HG03571 (cell line): ENCODE results near the gene SLC5A4.
"Not testable (repeated sequence)": the region's sequence is repeated elsewhere in the genome, so short reads cannot be mapped to it uniquely, and the experiment has no call there.

Experiments
- ATAC-seq: cut with Tn5 transposase; IDR thresholded peaks from one replicate; pipeline ENCODE4 v1.9.1; 2021; ENCODE audit not compliant: unreplicated experiment

The SLC5A4 gene

GRCh38 chr22:32255217-32255616 lies at the start of gene SLC5A4:
Gene SLC5A4, minus strand, starts transcription at chr22:32255347. Its CDS starts 18 bp downstream, at chr22:32255329.
- no peak for ATAC-seq

DNA sequence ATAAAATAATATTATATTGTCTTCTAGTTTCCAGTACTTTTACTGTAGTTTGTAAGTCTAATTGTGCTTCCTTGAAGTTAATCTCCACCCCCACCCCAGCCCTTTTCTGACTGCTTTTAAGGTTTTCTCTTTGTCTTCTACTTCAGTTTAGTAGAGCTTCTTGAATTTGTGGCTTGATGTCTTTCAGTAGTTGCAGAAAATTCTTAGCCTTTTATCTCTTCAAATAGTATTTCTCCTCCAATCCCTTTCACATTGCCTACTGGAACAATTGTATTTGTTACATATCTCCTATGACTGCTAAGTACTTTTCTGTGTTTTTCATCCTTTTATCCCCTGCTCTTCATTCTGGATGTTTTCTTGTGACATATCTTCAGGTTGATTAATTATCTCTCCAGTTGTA lies 38.8 kb upstream of the SLC5A4 start:
- ATAC-seq, result not testable (repeated sequence)

DNA sequence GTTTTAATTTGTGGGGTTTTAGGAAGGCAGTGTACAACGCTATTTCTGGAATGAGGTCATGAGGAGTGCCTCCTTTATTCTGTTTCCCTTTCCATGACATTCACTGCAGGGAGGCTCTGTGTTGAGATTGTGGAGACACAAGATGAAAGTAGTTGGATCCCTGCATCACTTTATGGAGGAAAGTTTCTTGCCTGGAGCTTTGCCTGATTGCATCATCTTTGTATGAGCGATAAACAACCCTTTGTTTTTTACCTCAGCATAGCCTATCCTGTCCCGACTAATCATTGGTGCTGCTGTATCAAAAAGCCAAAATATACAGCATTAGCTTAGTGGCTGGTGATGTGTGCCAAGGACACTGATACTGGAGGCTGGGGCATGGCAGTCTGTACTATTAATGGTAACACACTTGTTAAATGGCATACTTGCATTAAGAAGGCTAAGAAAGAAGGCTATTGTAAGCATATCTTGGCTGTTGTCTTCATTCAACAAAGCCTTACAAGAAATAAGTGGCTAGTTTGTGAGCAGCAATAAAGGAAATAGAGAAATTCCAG lies 31.2 kb upstream of the SLC5A4 start:
- no peak for ATAC-seq

DNA sequence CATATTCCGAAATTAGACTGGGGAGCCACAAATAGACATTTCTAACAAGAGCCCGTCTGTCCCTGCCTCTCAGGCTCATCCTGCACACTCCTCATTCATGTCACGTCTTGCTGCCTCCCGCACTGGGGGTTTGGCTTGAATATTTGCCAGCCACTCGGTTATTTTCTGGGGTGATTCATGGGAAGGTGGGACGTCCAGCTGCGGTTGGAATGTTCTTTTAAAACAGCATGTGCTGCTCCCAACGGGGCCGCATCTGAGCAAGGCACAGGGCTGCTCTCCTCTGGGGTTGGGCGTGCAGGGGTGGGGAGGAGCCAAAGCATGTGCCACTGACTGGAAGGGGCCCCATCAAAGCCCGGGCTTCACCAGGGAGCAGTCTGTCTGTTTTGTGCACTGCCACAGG lies 25.9 kb upstream of the SLC5A4 start:
- no peak for ATAC-seq

DNA sequence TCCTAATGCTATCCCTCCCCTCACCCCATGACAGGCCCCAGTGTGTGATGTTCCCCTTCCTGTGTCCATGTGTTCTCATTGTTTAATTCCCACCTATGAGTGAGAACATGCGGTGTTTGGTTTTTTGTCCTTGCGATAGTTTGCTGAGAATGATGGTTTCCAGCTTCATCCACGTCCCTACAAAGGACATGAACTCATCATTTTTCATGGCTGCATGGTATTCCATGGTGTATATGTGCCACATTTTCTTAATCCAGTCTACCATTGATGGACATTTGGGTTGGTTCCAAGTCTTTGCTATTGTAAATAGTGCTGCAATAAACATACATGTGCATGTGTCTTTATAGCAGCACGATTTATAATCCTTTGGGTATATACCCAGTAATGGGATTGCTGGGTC lies 20.2 kb upstream of the SLC5A4 start:
- ATAC-seq, result not testable (repeated sequence)

DNA sequence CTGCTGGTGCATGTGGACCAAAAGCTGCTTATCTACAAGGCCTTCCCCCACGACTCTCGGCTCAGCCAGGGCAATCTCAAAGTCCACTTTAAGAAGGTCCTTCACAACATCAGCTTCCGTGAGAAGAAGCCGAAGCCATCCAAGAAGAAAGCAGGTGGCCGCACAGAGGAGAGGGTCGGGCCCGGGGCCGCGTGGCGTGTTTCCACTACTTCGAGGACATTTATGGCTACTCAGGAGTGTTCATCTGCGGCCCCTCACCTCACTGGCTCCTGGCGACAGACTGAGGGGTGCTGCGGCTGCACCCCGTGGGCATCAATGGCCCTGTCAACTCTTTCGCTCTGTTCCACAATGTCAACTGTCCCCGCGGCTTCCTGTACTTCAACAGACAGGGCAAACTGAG lies 16.2 kb upstream of the SLC5A4 start:
- ATAC-seq, result no peak

DNA sequence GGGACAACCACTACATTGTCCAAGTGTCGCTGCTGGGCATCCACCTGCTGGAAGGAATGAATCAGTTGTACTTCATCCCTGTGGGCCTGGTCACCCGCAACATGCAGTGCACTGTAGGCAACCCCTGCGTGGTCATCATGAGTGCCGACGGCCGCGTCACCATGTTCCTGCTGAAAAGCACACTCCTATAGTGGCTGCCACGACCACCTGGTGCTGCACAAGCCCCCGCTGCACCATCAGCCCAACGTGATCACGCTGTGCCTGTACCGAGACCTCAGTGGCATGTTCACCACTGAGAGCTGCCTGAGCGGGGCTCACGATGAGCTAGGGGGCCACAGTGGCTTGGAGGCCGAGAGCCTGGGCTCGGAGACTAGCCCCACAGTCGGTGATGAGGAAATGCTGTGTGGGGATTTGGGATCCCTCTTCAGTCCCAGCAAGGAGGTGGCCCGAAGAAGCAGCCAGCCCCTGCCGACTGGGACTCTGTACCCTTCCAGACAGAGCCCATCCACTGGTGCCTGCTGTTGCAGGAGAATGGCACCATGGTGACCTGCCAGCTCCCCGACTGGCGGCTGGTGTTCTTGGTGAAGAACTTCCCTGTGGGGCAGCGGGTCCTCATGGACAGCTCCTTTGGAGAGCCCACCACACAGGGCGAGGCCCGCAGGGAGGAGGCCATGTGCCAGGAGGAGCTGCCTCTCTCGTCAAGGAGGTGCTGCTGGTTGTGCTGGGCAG lies 15.7 kb upstream of the SLC5A4 start:
- ATAC-seq, result no peak

GRCh38 chr22:32269316-32269715 lies 14.2 kb upstream of the SLC5A4 start:
- no peak for ATAC-seq

DNA sequence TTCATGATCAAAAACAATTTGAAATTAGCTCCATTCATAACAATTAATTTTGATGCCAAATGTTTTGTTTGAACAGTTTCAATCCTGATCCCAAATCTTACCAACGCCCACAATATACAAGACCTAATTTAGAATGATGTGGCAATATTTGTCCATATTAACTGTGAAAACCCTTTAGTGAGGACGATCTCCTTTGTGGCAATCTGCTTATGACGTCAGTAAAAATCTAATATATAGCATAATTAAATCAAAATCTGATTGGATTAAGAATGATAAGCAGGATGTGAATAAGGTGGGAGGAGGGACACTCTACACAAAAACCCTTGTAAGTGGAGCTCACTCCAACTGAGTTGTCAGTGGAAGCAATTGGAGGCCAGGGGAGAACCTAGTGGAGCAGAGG lies 11.9 kb upstream of the SLC5A4 start:
- no peak for ATAC-seq

- ATAC-seq, result no peak
Observed at GRCh38 chr22:32265882-32266767, 11.0 kb upstream of the SLC5A4 start.

DNA sequence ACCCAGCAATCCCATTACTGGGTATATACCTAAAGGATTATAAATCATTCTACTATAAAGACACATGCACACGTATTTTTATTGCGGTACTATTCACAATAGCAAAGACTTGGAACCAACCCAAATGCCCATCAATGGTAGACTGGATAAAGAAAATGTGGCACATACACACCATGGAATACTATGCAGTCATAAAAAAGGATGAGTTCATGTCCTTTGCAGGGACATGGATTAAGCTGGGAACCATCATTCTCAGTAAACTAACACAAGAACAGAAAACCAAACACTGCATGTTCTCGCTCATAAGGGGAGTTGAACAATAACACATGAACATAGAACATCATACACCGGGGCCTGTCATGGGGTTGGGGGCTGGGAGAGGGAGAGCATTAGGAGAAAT lies 8.5 kb upstream of the SLC5A4 start:
- not testable (repeated sequence) for ATAC-seq

GRCh38 chr22:32261306-32261705 lies 6.2 kb upstream of the SLC5A4 start:
- ATAC-seq, result no peak

- no peak for ATAC-seq
Observed at GRCh38 chr22:32258791-32259190, 3.6 kb upstream of the SLC5A4 start.

GRCh38 chr22:32255726-32256125 lies 579 bp upstream of the SLC5A4 start:
- no peak for ATAC-seq

DNA sequence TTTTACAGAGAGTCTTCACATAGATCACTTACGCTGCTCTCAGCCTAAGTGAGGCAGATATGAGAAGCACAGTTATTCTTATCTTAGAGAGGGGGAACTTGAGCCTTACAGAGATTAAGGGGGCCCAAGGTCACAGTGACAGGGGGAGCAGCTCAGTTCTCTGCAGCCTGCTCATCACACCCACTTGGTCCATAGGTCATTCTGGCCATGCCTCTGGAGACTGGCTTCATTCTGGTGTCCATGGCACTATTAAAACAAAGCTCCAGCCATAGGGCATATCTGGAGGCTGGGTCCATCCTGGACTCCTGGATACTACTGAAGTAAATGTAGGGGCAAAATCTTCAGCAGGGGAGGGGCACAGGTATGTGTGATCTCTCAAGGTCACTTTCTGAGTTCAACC lies 5.9 kb downstream of the SLC5A4 start:
- no peak for ATAC-seq

DNA sequence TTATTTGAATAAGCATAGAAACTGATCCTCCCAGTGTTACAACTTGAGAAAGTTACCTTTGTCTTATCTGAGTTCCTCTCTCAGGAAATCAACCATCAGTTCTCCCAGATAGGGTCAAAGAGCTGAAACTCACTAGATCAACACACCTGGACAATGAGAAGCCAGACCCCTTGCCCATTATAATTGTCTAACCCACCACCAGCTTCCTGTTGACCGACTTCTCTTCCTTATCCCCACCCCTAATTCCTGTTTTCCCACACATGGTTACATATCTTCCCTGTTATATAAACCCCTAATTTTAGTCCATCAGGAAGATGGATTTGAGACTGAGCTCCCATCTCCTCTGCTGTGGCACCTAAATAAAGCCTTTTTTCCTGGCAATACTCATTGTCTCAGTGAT lies 6.9 kb downstream of the SLC5A4 start:
- no peak for ATAC-seq

DNA sequence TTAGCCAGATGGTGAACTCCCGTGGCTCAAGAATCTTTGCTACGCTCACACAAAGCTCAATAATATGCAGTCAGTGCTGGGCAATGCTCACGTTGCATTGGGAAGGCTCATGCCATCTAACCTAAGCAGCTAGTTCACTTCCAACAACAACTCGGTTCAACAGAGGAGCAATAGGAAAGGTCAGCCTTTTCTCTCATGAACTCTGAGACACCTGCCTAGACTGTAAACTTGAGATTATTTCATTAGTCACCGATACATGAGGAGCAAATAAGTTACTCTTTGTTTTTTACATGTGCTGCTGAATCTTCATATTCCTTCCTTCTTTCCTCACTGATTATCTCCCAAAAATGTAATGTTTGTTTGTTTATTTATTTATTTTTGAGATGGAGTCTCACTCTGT lies 9.0 kb downstream of the SLC5A4 start:
- ATAC-seq, result no peak

DNA sequence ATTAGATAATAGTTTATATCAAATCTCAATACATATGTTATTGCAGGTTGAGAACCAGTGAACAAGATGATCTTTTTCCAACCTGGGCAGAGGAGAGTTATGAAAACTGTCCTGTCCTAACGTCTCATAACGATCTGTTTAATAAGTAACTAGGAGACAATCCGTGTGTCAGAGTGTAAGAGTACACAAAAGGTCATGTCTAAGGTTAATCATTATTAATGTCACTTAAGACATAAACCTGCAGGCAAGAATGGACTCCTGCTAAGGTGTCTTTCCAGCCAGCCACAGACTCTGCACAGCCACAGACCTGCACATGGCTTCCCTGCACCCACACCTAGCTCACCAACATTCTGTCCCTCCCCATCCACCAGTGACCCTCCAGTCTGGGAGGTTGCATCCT lies 10.1 kb downstream of the SLC5A4 start:
- no peak for ATAC-seq

DNA sequence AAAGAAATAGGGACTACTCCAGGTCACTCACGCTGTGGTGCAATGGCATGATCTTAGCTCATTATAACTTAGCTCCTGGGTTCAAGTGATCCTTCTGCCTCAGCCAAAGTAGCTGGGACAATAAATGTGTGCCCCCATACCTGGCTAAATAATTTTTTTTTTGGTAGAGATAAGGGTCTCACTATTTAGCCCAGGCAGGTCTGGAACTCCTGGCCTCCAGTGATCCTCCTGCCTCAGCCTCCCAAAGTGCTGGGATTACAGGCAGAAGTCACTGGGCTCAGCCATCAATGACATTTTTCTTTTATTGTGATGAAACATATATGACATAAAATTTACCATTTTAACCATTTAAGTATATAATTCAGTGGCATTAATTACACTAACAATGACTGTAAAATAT lies 10.6 kb downstream of the SLC5A4 start:
- ATAC-seq, result no peak

GRCh38 chr22:32240461-32240860 lies 14.7 kb downstream of the SLC5A4 start:
- no peak for ATAC-seq

DNA sequence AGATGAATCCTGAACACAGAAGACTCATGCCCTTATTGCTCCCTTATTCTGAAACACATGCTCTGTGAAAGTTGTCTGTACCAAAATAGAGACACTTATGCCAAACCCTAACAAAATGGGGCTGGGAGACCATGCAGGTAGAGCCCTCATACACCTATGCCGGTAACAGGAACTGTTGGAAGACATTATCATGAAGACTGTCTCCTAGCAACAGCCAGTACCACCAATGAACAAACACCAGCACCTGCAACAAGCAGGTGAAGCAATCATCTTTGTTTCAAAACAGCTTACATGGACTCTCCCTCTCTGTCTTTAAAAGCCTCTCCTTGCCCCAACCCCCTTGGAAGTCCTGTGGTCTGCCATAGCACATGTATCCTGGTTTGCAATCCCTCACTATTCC lies 17.2 kb downstream of the SLC5A4 start:
- no peak for ATAC-seq

DNA sequence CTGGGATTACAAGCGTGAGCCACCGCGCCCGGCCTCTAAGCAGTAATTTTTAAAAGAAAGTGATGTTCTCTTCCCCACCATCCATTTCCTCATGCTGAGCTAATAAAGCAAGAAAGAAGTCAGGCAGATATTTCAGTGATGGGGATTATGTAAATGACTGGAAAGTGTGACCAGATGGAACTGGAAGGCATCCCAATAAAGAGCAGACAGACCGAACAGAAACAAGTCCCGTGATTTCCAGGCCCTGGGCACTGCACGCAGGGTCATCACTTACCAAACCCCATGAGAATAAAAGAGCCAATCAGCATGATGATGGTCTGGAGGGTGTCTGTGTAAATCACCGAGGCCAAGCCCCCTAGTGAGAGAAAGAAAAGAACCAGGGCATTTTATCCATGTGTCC lies 18.2 kb downstream of the SLC5A4 start:
- no peak for ATAC-seq
